Natural killer cell (primary cell): ENCODE data around the gene DOCK4. TPM values are rescaled to one million over a fixed set of nuclear protein-coding genes. Genes with fewer than 3 reads are reported as not detected.
A peak's percentile ranks its signal among the peaks of the same experiment; 100 is the strongest.
"Not testable (repeated sequence)": the region's sequence is repeated elsewhere in the genome, so short reads cannot be mapped to it uniquely, and the experiment has no call there.

ENCODE experiments used
- ATAC-seq, 3 donors: fragments of 150-1000 bp in 2 of 3; fragments of 200-7000 bp in 1 of 3; cut with Tn5 transposase; 1 replicate in 1 of 3; 2 replicates in 2 of 3; pipeline ENCODE4 v1.10.0; 2021; ENCODE audit warnings: mild to moderate bottlenecking in 2 of 3, moderate library complexity in 2 of 3
- DNase-seq, 2 donors: peaks; one replicate each; pipeline versions ENCODE4 v3.0.0 to v3.0.0-alpha.2; 2013 to 2021; ENCODE audit warnings: mixed read lengths in 1 of 2
- H3K27ac ChIP-seq: one replicate; pipeline ENCODE4 v1.5.1; 2013; ENCODE audit warnings: mild to moderate bottlenecking, low read length
- H3K27me3 ChIP-seq: one replicate; pipeline ENCODE4 v1.6.1; 2013; ENCODE audit warnings: low read length; ENCODE audit not compliant: control insufficient read depth, insufficient read depth
- H3K36me3 ChIP-seq: one replicate; pipeline ENCODE4 v1.6.1; 2013; ENCODE audit warnings: low read length; ENCODE audit not compliant: control insufficient read depth, insufficient read depth
- H3K4me1 ChIP-seq: one replicate; pipeline ENCODE4 v1.6.1; 2013; ENCODE audit warnings: low read length; ENCODE audit not compliant: control insufficient read depth, insufficient read depth
- H3K4me3 ChIP-seq: one replicate; pipeline ENCODE4 v1.5.1; 2013; ENCODE audit warnings: low read length
- H3K9me3 ChIP-seq: one replicate; pipeline ENCODE4 v1.6.1; 2013; ENCODE audit warnings: low read length; ENCODE audit not compliant: control insufficient read depth, insufficient read depth
- H3K27ac Mint-ChIP-seq, 2 donors: one replicate each; pipeline ENCODE4 v1.8.0; 2022; ENCODE audit warnings: mild to moderate bottlenecking in 2 of 2, mixed read lengths in 2 of 2, moderate library complexity in 1 of 2
- H3K27me3 Mint-ChIP-seq, 2 donors: one replicate each; pipeline ENCODE4 v1.8.0; 2022; ENCODE audit warnings: low read depth in 2 of 2, mixed read lengths in 2 of 2
- H3K36me3 Mint-ChIP-seq: one replicate; pipeline ENCODE4 v1.8.0; 2022; ENCODE audit warnings: mixed read lengths
- H3K4me1 Mint-ChIP-seq, 2 donors: one replicate each; pipeline ENCODE4 v1.8.0; 2022; ENCODE audit warnings: mixed read lengths in 2 of 2
- H3K4me3 Mint-ChIP-seq: one replicate; pipeline ENCODE4 v1.8.0; 2022; ENCODE audit warnings: mild to moderate bottlenecking, moderate library complexity, mixed read lengths
- H3K9me3 Mint-ChIP-seq, 2 donors: one replicate each; pipeline ENCODE4 v1.8.0; 2022; ENCODE audit warnings: mixed read lengths in 2 of 2
- CTCF ChIP-seq: fragments of 200-600 bp; IDR thresholded peaks from one replicate; pipeline ENCODE4 v1.8.0; 2022; ENCODE audit warnings: antibody characterized with exemption
- WGBS: methylation state at CpG from one replicate; pipeline ENCODE4 v1.1.7; 2013; ENCODE audit warnings: missing lambda C conversion rate; ENCODE audit not compliant: insufficient coverage; 5-methylcytosine and 5-hydroxymethylcytosine counted together
- intact Hi-C: fragments of 100-400 bp; cut with micrococcal nuclease; formaldehyde crosslinking; loops from one replicate; pipeline ENCODE4 v1.14.2; 2022
- total RNA-seq, 4 donors: library from RNA; stranded (reverse); fragments of 120-200 nt in 1 of 4; gene quantifications; one replicate each; pipeline versions ENCODE4 v1.2.3 to v1.2.4, GENCODE V29; 2013 to 2022

The DOCK4 gene
- total RNA-seq, 3 donors from 2014 or later (not counting 1 experiment from before 2014, with no cell fraction given), result 0.61 to 2.4 (median 0.89) TPM

- Histone ChIP-seq H3K9me3 (no peaks in the 10 kb centered on the region), H3K36me3 (no peaks in the 10 kb centered on the region), H3K4me1 (peaks cover 3% of the 10 kb centered on the region), H3K27ac (no peak overlapping the region), H3K4me3 (no peak overlapping the region), H3K27me3 (no peaks in the 10 kb centered on the region)
- H3K36me3 Mint-ChIP-seq, result no peaks in the 10 kb centered on the region
- DNase-seq (no peak), ATAC-seq (no peak)
- no peak overlapping the region for H3K4me3 Mint-ChIP-seq
- H3K9me3 Mint-ChIP-seq, result no peaks in the 10 kb centered on the region
- 84% methylated on average over 1 of the region's 1 CpG for WGBS
- H3K27ac Mint-ChIP-seq, result no peak overlapping the region
- no peaks in the 10 kb centered on the region for H3K27me3 Mint-ChIP-seq
- peaks cover 39 to 50% of the 10 kb centered on the region in 2 donors for H3K4me1 Mint-ChIP-seq
- intact Hi-C loops, result no loop called here
- TF ChIP-seq CTCF, result no peak
These were observed 48.0 kb upstream of the DOCK4 start for GRCh38 chr7:112254156-112254555.

- Histone ChIP-seq H3K4me3 (no peak overlapping the region), H3K9me3 (no peaks in the 10 kb centered on the region), H3K4me1 (peaks cover 3% of the 10 kb centered on the region), H3K27ac (no peak overlapping the region), H3K36me3 (no peaks in the 10 kb centered on the region), H3K27me3 (no peaks in the 10 kb centered on the region)
- no peaks in the 10 kb centered on the region for H3K36me3 Mint-ChIP-seq
- H3K4me1 Mint-ChIP-seq, result peaks cover 44 to 50% of the 10 kb centered on the region in 2 donors
- WGBS, result 98% methylated on average over 3 of the region's 3 CpGs
- intact Hi-C loops, result no loop called here
- DNase-seq (no peak), ATAC-seq (no peak)
- TF ChIP-seq CTCF, result no peak
- H3K9me3 Mint-ChIP-seq, result no peaks in the 10 kb centered on the region
- H3K4me3 Mint-ChIP-seq, result no peak overlapping the region
- no peak overlapping the region for H3K27ac Mint-ChIP-seq
- H3K27me3 Mint-ChIP-seq, result no peaks in the 10 kb centered on the region
These were observed 46.5 kb upstream of the DOCK4 start for GRCh38 chr7:112252691-112253090.

- ATAC-seq (no peak), DNase-seq (no peak)
- H3K4me3 ChIP-seq, result no peak overlapping the region
- TF ChIP-seq CTCF, result no peak
- Mint-ChIP-seq H3K36me3 (no peaks in the 10 kb centered on the region), H3K4me3 (no peak overlapping the region), H3K27ac (peak overlapping the region in 1 of 2 donors; percentile 13), H3K27me3 (no peaks in the 10 kb centered on the region), H3K4me1 (peaks cover 44 to 50% of the 10 kb centered on the region in 2 donors), H3K9me3 (no peaks in the 10 kb centered on the region)
- no peaks in the 10 kb centered on the region for H3K9me3 ChIP-seq
- no peak overlapping the region for H3K27ac ChIP-seq
- intact Hi-C loops, result no loop called here
- H3K4me1 ChIP-seq, result peaks cover 3% of the 10 kb centered on the region
- 84% methylated on average over 3 of the region's 3 CpGs for WGBS
- H3K36me3 ChIP-seq, result no peaks in the 10 kb centered on the region
- no peaks in the 10 kb centered on the region for H3K27me3 ChIP-seq
These were observed 45.9 kb upstream of the DOCK4 start for GRCh38 chr7:112252141-112252540.

GRCh38 chr7:112249967-112250366 is 43.8 kb upstream of the DOCK4 start:
- H3K4me3 ChIP-seq, H3K27me3 Mint-ChIP-seq, H3K9me3 ChIP-seq, ATAC-seq, H3K36me3 ChIP-seq, DNase-seq, H3K27me3 ChIP-seq, intact Hi-C loops, H3K4me1 ChIP-seq, H3K27ac Mint-ChIP-seq, H3K27ac ChIP-seq, H3K9me3 Mint-ChIP-seq, H3K36me3 Mint-ChIP-seq, H3K4me3 Mint-ChIP-seq: not testable (repeated sequence)
- H3K4me1 Mint-ChIP-seq, result peaks cover 40 to 46% of the 10 kb centered on the region in 2 donors
- whole genome bisulfite sequencing, result 98% methylated on average over 11 of the region's 13 CpGs
